Uterus (tissue), 4 donors: ENCODE results near the gene BHLHA9. TPM values are rescaled to one million over a fixed set of nuclear protein-coding genes. Genes with fewer than 3 reads are reported as not detected.

Source experiments
- DNase-seq, 2 donors: peaks; one replicate each; pipeline ENCODE4 v3.0.0-alpha.2; 2019 to 2020
- H3K27ac ChIP-seq, 2 donors: fragments of 200-600 bp; sonication (generic); 1 replicate in 1 of 2; 2 replicates in 1 of 2; pipeline ENCODE4 v1.5.1; 2016 to 2018
- H3K27me3 ChIP-seq, 2 donors: fragments of 200-600 bp; sonication (generic); one replicate each; pipeline ENCODE4 v1.5.1; 2018 to 2019; ENCODE audit warnings: control low read depth in 1 of 2
- H3K36me3 ChIP-seq, 2 donors: fragments of 200-600 bp; sonication (generic); one replicate each; pipeline ENCODE4 v1.5.1; 2019; ENCODE audit warnings: control low read depth in 1 of 2
- H3K4me1 ChIP-seq, 2 donors: fragments of 200-600 bp; sonication (generic); one replicate each; pipeline ENCODE4 v1.5.1; 2018 to 2019; ENCODE audit warnings: control low read depth in 1 of 2
- H3K4me3 ChIP-seq, 2 donors: fragments of 200-600 bp; sonication (generic); 1 replicate in 1 of 2; 2 replicates in 1 of 2; pipeline ENCODE4 v1.5.1; 2018 to 2019; ENCODE audit warnings: mild to moderate bottlenecking in 1 of 2
- H3K9me3 ChIP-seq, 2 donors: fragments of 200-600 bp; sonication (generic); one replicate each; pipeline ENCODE4 v1.5.1; 2019; ENCODE audit warnings: control low read depth in 1 of 2
- CTCF ChIP-seq, 4 experiments: fragments of 200-600 bp in 2 of 4; fragments of 450-650 bp in 2 of 4; sonication (generic) in 2 of 4; IDR thresholded peaks; one replicate each; pipeline ENCODE4 v1.5.1; 2016 to 2019; ENCODE audit warnings: antibody characterized with exemption in 4 of 4, mild to moderate bottlenecking in 2 of 4, moderate library complexity in 1 of 4
- POLR2A ChIP-seq, 2 donors: fragments of 450-650 bp; IDR thresholded peaks; one replicate each; pipeline ENCODE4 v1.6.1; 2016; ENCODE audit warnings: antibody characterized with exemption in 2 of 2, mild to moderate bottlenecking in 1 of 2, moderate library complexity in 1 of 2
- intact Hi-C: fragments of 100-400 bp; cut with DNase I; formaldehyde crosslinking; loops from one replicate; pipeline ENCODE4 v1.15.1; 2023; ENCODE audit warnings: low total_unique reads
- total RNA-seq, 4 donors: library from RNA; depleted of rRNA in 3 of 4; stranded (reverse); fragments of >200 nt in 3 of 4; gene quantifications; one replicate each; pipeline versions ENCODE4 v1.1.0 to v1.2.4, GENCODE V29; 2014 to 2023
- donor health status: DM: yes; HTN: yes; CAD: no.

BHLHA9 gene
- total RNA-seq, 4 donors from 2014 or later, result not detected

- Histone ChIP-seq H3K27me3 (no peaks in the 10 kb centered on the region), H3K9me3 (no peaks in the 10 kb centered on the region), H3K4me1 (peaks cover 0 to 6% of the 10 kb centered on the region in 2 donors), H3K36me3 (no peaks in the 10 kb centered on the region), H3K4me3 (no peak overlapping the region), H3K27ac (peak overlapping the region; percentile 41 to 44)
- intact Hi-C loops, result no loop called here
- TF ChIP-seq CTCF (IDR thresholded peaks at IDR 0.05), result no peak
- DNase-seq, result no peak
Observed at GRCh38 chr17:1264196-1264595, 6.0 kb upstream of the BHLHA9 start.

- DNase-seq, result peak; percentile 31 to 47
- H3K9me3 ChIP-seq, result no peaks in the 10 kb centered on the region
- intact Hi-C loops, result no loop called here
- peaks cover 0 to 9% of the 10 kb centered on the region in 2 donors for H3K4me1 ChIP-seq
- TF ChIP-seq CTCF (IDR thresholded peaks at IDR 0.05), result no peak
- no peak for TF ChIP-seq POLR2A (IDR thresholded peaks at IDR 0.05)
- peak overlapping the region; percentile 64 to 74 for H3K4me3 ChIP-seq
- peak overlapping the region; percentile 86 to 94 for H3K27ac ChIP-seq
- H3K36me3 ChIP-seq, result no peaks in the 10 kb centered on the region
- H3K27me3 ChIP-seq, result peaks cover 0 to 11% of the 10 kb centered on the region in 2 donors
Observed at GRCh38 chr17:1267471-1267943, 2.7 kb upstream of the BHLHA9 start.

GRCh38 chr17:1271030-1271423, 783 bp downstream of the BHLHA9 start:
- no peak overlapping the region for H3K4me3 ChIP-seq
- intact Hi-C loops, result loop anchor here (10.0 kb wide), 1 partner anchor 244 kb away; the partner anchor contains the start of gene INPP5K
- no peaks in the 10 kb centered on the region for H3K36me3 ChIP-seq
- peaks cover 0 to 9% of the 10 kb centered on the region in 2 donors for H3K4me1 ChIP-seq
- H3K27me3 ChIP-seq, result peaks cover 0 to 11% of the 10 kb centered on the region in 2 donors
- TF ChIP-seq POLR2A (IDR thresholded peaks at IDR 0.05) (no peak), CTCF (IDR thresholded peaks at IDR 0.05) (no peak)
- H3K9me3 ChIP-seq, result no peaks in the 10 kb centered on the region
- no peak for DNase-seq
- H3K27ac ChIP-seq, result no peak overlapping the region

- H3K4me3 ChIP-seq, result no peak overlapping the region
- no peak for TF ChIP-seq POLR2A (IDR thresholded peaks at IDR 0.05)
- no peak for TF ChIP-seq CTCF (IDR thresholded peaks at IDR 0.05)
- H3K36me3 ChIP-seq, result no peaks in the 10 kb centered on the region
- H3K9me3 ChIP-seq, result no peaks in the 10 kb centered on the region
- H3K27ac ChIP-seq, result no peak overlapping the region
- peaks cover 0 to 11% of the 10 kb centered on the region in 2 donors for H3K27me3 ChIP-seq
- no peak for DNase-seq
- intact Hi-C loops, result loop anchor here (10.0 kb wide), 1 partner anchor 243 kb away; the partner anchor contains the start of gene INPP5K
- peaks cover 0 to 9% of the 10 kb centered on the region in 2 donors for H3K4me1 ChIP-seq
Observed at GRCh38 chr17:1271441-1271840, 1.2 kb downstream of the BHLHA9 start.

- no peak for DNase-seq
- TF ChIP-seq POLR2A (IDR thresholded peaks at IDR 0.05) (no peak), CTCF (IDR thresholded peaks at IDR 0.05) (no peak)
- Histone ChIP-seq H3K36me3 (no peaks in the 10 kb centered on the region), H3K4me3 (no peak overlapping the region), H3K4me1 (peaks cover 0 to 9% of the 10 kb centered on the region in 2 donors), H3K9me3 (no peaks in the 10 kb centered on the region), H3K27ac (no peak overlapping the region), H3K27me3 (peaks cover 0 to 11% of the 10 kb centered on the region in 2 donors)
- intact Hi-C loops, result loop anchor here (10.0 kb wide), 1 partner anchor 242 kb away; the partner anchor contains the start of gene INPP5K
Observed at GRCh38 chr17:1272701-1273100, 2.5 kb downstream of the BHLHA9 start.
